AG04450 (cell line): ENCODE results near the gene ANKRD33. TPM values are rescaled to one million over a fixed set of nuclear protein-coding genes. Genes with fewer than 3 reads are reported as not detected.

Source experiments
- CTCF ChIA-PET: fragments of 300-600, 350-600 bp; formaldehyde crosslinking; extraction: SDS; loops from one replicate; lab custom pipeline; 2022; ENCODE audit warnings: antibody characterized with exemption, inconsistent platforms; lab: Charles Lee
- POLR2A ChIA-PET: fragments of 350-600 bp; formaldehyde crosslinking; extraction: SDS; loops from one replicate; lab custom pipeline; 2021; ENCODE audit warnings: antibody characterized with exemption, inconsistent platforms; lab: Yijun Ruan, JAX
- DNase-seq: peaks from one replicate; pipeline ENCODE4 v3.0.0-alpha.2; 2011; ENCODE audit warnings: low read depth, low spot score
- H3K27ac ChIP-seq: one replicate; pipeline ENCODE4 v1.5.1; 2012; ENCODE audit warnings: low read depth, low read length, control low read depth
- H3K27me3 ChIP-seq: one replicate; pipeline ENCODE4 v1.6.0; 2012; ENCODE audit warnings: low read length; ENCODE audit not compliant: control insufficient read depth, insufficient read depth
- H3K4me3 ChIP-seq: 2 replicates; pipeline ENCODE4 v1.5.1; 2011; ENCODE audit warnings: mild to moderate bottlenecking, low read depth, low read length, control low read depth
- H3K9me3 ChIP-seq: 2 replicates; pipeline ENCODE4 v1.5.1; 2012; ENCODE audit warnings: low read length; ENCODE audit not compliant: control insufficient read depth, insufficient read depth
- polyA minus RNA-seq: library from RNA; depleted of rRNA, polyadenylated mRNA; stranded (reverse); fragments of >200 nt; gene quantifications from 2 replicates; pipeline ENCODE4 v1.2.3, GENCODE V29; 2011; rRNA and poly(A)+ RNA removed
- polyA plus RNA-seq: library from polyadenylated mRNA; depleted of rRNA; stranded (reverse); fragments of >200 nt; gene quantifications from 2 replicates; pipeline ENCODE4 v1.2.3, GENCODE V29; 2011; rRNA removed
- TF ChIP-seq, protein P1 (sequence below): IDR thresholded peaks from 2 replicates; pipeline ENCODE4 v1.5.1; 2011; ENCODE audit warnings: low read depth, low read length, control low read depth, inconsistent platforms

The ANKRD33 gene, protein sequence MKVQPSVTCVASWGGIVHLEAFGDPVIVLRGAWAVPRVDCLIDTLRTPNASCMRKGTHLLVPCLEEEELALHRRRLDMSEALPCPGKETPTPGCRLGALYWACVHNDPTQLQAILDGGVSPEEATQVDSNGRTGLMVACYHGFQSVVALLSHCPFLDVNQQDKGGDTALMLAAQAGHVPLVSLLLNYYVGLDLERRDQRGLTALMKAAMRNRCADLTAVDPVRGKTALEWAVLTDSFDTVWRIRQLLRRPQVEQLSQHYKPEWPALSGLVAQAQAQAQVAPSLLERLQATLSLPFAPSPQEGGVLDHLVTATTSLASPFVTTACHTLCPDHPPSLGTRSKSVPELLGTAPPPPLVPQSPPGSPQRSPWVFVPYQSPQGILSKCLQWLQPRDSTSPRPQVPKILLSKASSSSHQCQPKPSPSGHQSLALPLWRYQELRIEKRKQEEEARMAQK
- polyA plus RNA-seq (not detected in 2 replicates), polyA minus RNA-seq (0.09 TPM in 1 of 2 replicates, not detected in the other)

DNA sequence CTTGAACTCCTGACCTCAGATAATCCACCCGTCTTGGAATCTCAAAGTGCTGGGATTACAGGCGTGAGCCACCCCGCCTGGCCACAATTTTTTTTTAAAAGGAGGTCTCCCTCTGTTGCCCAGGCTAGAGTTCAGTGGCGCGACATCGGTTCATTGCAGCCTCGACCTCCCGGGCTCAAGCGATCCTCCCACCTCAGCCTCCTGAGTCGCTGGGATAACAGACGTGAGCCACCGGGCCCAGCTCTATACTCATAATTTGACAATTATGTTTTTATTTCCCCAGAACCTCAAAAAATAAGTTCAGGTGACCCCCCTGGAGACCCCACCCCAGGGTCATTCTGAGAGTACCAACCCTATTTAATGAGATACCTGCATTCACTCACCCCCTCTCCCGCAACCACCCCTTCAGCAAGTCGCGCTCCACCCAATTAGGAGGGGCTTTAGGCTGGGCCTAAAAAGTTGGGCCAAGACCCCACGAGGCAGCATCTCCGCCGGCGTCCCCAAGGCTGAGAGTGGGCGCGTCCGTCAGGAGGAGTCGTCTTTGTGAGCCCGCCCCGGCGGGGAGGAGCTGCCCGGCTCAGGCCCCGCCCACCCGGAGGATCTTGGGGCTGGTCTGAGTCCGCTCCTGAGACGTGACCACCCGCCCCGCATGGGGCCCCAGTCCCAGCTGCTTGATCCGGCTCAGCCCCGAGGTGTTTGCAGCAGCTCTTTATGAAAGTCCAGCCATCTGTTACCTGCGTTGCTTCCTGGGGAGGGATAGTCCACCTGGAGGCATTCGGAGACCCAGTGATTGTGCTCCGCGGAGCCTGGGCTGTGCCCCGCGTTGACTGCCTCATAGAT is at the start of gene ANKRD33:
TSS of gene ANKRD33 (plus strand) at position 628 of the 840 bp plus-strand sequence. CDS start at position 712, 84 bp downstream.
- Histone ChIP-seq H3K4me3 (peak within 1 kb of the TSS; percentile 12; the same call in 1 of the 2 replicates), H3K9me3 (peaks cover 4% of the 10 kb centered on the region), H3K27ac (no peak within 1 kb of the TSS), H3K27me3 (no peaks in the 10 kb centered on the region)
- ChIA-PET CTCF (interaction anchor here (1.1 to 2.5 kb wide), 4 partner anchors 12 to 117 kb away, joined by 3 to 16 read pairs (median 6); no protein-coding TSS in a partner anchor), POLR2A (no interaction called here)
- TF ChIP-seq, protein P1, sequence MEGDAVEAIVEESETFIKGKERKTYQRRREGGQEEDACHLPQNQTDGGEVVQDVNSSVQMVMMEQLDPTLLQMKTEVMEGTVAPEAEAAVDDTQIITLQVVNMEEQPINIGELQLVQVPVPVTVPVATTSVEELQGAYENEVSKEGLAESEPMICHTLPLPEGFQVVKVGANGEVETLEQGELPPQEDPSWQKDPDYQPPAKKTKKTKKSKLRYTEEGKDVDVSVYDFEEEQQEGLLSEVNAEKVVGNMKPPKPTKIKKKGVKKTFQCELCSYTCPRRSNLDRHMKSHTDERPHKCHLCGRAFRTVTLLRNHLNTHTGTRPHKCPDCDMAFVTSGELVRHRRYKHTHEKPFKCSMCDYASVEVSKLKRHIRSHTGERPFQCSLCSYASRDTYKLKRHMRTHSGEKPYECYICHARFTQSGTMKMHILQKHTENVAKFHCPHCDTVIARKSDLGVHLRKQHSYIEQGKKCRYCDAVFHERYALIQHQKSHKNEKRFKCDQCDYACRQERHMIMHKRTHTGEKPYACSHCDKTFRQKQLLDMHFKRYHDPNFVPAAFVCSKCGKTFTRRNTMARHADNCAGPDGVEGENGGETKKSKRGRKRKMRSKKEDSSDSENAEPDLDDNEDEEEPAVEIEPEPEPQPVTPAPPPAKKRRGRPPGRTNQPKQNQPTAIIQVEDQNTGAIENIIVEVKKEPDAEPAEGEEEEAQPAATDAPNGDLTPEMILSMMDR = no peak
- DNase-seq = no peak

DNA sequence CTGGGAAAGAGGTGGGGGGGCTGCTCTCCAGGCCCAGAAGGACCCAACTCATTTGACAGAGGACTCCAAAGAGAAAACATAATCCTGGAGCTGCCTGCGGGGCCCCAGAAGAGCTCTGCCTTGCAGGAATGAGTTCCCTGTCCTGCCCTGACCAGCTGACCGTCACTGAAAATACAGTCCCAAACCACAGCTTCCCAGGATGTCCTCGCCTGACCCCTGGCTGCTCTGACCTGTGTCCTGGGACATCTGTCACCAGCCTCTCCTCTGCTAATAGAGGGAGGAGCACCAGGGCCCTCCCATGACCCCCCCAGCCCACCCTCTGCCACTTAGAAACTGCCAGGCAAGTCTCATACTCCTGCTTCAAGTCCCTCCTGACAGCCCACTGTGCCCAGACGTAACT is 49.1 kb upstream of the ANKRD33 start:
- Histone ChIP-seq H3K9me3 (no peaks in the 10 kb centered on the region; the same call in 1 of the 2 replicates), H3K4me3 (no peak overlapping the region), H3K27me3 (peaks cover 77% of the 10 kb centered on the region), H3K27ac (no peak overlapping the region)
- ChIA-PET CTCF (no interaction called here), POLR2A (interaction anchor here (0.5 kb wide), 1 partner anchor 19 kb away, joined by 5 read pairs; no protein-coding TSS in a partner anchor)
- DNase-seq = no peak
- TF ChIP-seq, protein P1 = no peak

DNA sequence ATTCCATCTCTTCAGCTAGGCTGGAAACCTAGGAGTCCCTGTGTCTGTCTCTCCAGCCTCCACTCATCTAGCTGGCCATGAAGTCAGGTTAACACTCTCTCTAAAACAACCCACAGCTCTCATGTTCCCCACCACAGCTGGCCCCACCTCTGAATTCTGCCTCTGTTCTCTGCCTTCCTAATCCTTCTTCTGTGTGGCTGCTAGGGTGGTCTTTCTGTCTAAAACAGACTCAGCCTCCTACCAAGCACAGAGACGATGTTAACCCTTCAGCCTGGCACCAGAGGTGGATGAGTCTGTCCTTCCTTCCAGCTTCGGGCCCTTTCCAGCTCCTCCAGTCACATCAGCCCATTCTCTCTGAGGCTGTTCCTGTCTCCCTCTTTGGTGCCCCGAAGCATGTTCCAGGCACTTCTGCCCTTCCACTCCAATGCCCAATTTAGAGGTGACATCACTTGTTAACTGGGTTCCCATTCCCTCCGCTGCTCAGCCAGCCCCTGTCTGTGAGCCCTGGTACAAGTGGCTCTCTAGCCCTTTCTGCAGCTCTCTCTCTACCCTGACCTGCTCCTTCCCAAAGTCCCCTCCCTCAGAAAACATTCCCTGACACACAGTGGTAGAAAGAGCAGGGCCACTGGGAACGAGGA is 48.5 kb upstream of the ANKRD33 start:
- H3K27ac ChIP-seq = no peak overlapping the region
- POLR2A ChIA-PET = interaction anchor here (0.5 kb wide), 1 partner anchor 20 kb away, joined by 5 read pairs; no protein-coding TSS in a partner anchor

DNA sequence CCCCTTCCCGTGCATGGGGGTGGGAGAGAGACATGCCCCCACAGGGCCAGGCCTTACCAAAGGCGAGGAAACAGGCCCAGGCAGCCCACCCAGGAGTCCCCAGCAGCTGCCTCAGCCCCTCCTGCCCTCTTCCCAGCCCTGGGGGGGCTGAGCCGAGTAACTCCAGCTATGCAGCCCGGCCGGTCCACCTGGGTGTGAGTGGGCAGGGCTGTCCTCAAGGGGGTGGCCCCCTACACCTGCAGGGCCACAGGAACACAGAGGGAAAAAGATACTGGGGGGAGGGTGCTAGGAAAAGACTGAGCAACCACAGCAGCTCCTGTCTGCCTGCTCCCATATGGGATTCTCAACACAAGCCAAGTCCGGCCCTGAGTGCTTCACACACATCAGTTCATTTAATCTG is 46.9 kb upstream of the ANKRD33 start:
- POLR2A ChIA-PET = no interaction called here
- no peak for DNase-seq
- H3K9me3 ChIP-seq = no peaks in the 10 kb centered on the region; the same call in 1 of the 2 replicates
- H3K27me3 ChIP-seq = peaks cover 79% of the 10 kb centered on the region
- CTCF ChIA-PET = no interaction called here
- no peak overlapping the region for H3K27ac ChIP-seq
- TF ChIP-seq, protein P1 = no peak
- H3K4me3 ChIP-seq = no peak overlapping the region

More for the DNA sequence above, 48.5 kb upstream of the ANKRD33 start:
- CTCF ChIA-PET = no interaction called here
- Histone ChIP-seq H3K9me3 (no peaks in the 10 kb centered on the region; the same call in 1 of the 2 replicates), H3K4me3 (no peak overlapping the region), H3K27me3 (peaks cover 76% of the 10 kb centered on the region)
- DNase-seq = no peak
- TF ChIP-seq, protein P1 = no peak
